Upper lobe of left lung (tissue), 6 donors: Measurements from ENCODE around the gene SNAI1. TPM values are rescaled to one million over a fixed set of nuclear protein-coding genes. Genes with fewer than 3 reads are reported as not detected.
"Not testable (repeated sequence)": the region's sequence is repeated elsewhere in the genome, so short reads cannot be mapped to it uniquely, and the experiment has no call there.

ENCODE experiments used
- ATAC-seq, 2 donors: fragments of 200-7000 bp; cut with Tn5 transposase; one replicate each; pipeline ENCODE4 v1.9.1; 2022; ENCODE audit warnings: mild to moderate bottlenecking in 2 of 2, moderate library complexity in 2 of 2; ENCODE audit not compliant: low FRiP score in 2 of 2
- DNase-seq, 2 donors: peaks; one replicate each; pipeline ENCODE4 v3.0.0-alpha.2; 2019 to 2020
- H3K27ac ChIP-seq, 4 donors: fragments of 200-600 bp; sonication (generic); one replicate each; pipeline ENCODE4 v1.5.1; 2016 to 2019
- H3K27me3 ChIP-seq, 4 donors: fragments of 200-600 bp; sonication (generic); one replicate each; pipeline ENCODE4 v1.5.1; 2017 to 2019
- H3K36me3 ChIP-seq, 4 donors: fragments of 200-600 bp; sonication (generic); one replicate each; pipeline ENCODE4 v1.5.1; 2016 to 2019
- H3K4me1 ChIP-seq, 4 donors: fragments of 200-600 bp; sonication (generic); one replicate each; pipeline ENCODE4 v1.5.1; 2018 to 2019
- H3K4me3 ChIP-seq, 4 donors: fragments of 200-600 bp; sonication (generic); one replicate each; pipeline ENCODE4 v1.5.1; 2017 to 2019; ENCODE audit warnings: mild to moderate bottlenecking in 2 of 4, moderate library complexity in 1 of 4
- H3K9me3 ChIP-seq, 4 donors: fragments of 200-600 bp; sonication (generic); one replicate each; pipeline ENCODE4 v1.5.1; 2018 to 2019
- EP300 ChIP-seq, 4 donors: sonication (generic); formaldehyde crosslinking; IDR thresholded peaks; one replicate each; pipeline ENCODE4 v1.5.1; 2017; ENCODE audit warnings: antibody characterized with exemption in 4 of 4, control low read depth in 2 of 4
- POLR2A ChIP-seq, 4 donors: fragments of 450-650 bp; IDR thresholded peaks; one replicate each; pipeline ENCODE4 v1.5.1; 2016 to 2017; ENCODE audit warnings: antibody characterized with exemption in 4 of 4, mild to moderate bottlenecking in 2 of 4
- POLR2AphosphoS5 ChIP-seq, 2 donors: sonication (generic); formaldehyde crosslinking; IDR thresholded peaks; one replicate each; pipeline ENCODE4 v1.5.1; 2017; ENCODE audit warnings: antibody characterized with exemption in 2 of 2
- WGBS, 2 donors: methylation state at CpG; one replicate each; pipeline ENCODE4 v1.1.5; 2017 to 2018; 5-methylcytosine and 5-hydroxymethylcytosine counted together
- total RNA-seq, 6 donors: library from RNA; depleted of rRNA in 4 of 6; stranded (reverse); fragments of >200 nt in 4 of 6; gene quantifications; one replicate each; pipeline versions ENCODE4 v1.1.0 to v1.2.1, GENCODE V29; 2016 to 2021
- TF ChIP-seq, protein P1 (sequence below), 6 experiments: fragments of 450-650 bp in 4 of 6; fragments of 200-600 bp in 2 of 6; sonication (generic) in 2 of 6; IDR thresholded peaks; one replicate each; pipeline ENCODE4 v1.5.1; 2016 to 2019; ENCODE audit warnings: antibody characterized with exemption in 6 of 6
- donor health status: DM: no; HTN: no; CAD: no; lungs with moderate emphysema.
- donor health status: DM: no; HTN: yes; CAD: no; lungs with severe emphysema.

Gene SNAI1
- total RNA-seq, 6 donors from 2014 or later, result 3.9 to 11.0 (median 5.1) TPM

DNA sequence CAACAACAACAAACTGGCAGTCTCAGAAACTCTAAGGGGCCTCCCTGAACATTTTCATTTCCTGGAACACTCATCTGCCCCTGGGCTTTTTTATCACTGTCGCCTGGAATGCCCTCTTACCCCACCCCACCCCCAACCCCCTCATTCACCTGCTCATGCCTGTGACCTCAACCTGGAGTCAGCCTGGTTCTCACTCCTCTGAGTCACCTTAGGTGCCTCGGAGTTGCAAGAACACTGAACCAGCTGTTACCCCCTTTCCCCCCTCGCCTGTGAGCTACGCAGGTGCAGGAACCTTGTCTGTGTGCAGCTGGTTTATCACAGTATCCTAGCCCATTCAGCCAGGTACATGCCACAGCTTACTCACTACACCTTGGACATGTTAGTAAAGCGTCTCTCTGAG, 12.8 kb upstream of the SNAI1 start:
- Histone ChIP-seq H3K27ac (peak overlapping the region in 2 of 4 donors; percentile 54 to 69), H3K27me3 (no peaks in the 10 kb centered on the region), H3K36me3 (no peaks in the 10 kb centered on the region), H3K4me3 (no peak overlapping the region), H3K9me3 (no peaks in the 10 kb centered on the region), H3K4me1 (peaks cover 0 to 18% (median 7%) of the 10 kb centered on the region in 4 donors)
- WGBS, 2 donors, result 55 to 56% methylated on average over 5 of the region's 5 CpGs
- TF ChIP-seq EP300 (IDR thresholded peaks at IDR 0.05) (no peak), POLR2A (IDR thresholded peaks at IDR 0.05) (no peak), POLR2AphosphoS5 (IDR thresholded peaks at IDR 0.05) (no peak)
- TF ChIP-seq, protein P1, sequence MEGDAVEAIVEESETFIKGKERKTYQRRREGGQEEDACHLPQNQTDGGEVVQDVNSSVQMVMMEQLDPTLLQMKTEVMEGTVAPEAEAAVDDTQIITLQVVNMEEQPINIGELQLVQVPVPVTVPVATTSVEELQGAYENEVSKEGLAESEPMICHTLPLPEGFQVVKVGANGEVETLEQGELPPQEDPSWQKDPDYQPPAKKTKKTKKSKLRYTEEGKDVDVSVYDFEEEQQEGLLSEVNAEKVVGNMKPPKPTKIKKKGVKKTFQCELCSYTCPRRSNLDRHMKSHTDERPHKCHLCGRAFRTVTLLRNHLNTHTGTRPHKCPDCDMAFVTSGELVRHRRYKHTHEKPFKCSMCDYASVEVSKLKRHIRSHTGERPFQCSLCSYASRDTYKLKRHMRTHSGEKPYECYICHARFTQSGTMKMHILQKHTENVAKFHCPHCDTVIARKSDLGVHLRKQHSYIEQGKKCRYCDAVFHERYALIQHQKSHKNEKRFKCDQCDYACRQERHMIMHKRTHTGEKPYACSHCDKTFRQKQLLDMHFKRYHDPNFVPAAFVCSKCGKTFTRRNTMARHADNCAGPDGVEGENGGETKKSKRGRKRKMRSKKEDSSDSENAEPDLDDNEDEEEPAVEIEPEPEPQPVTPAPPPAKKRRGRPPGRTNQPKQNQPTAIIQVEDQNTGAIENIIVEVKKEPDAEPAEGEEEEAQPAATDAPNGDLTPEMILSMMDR (IDR thresholded peaks at IDR 0.05), result no peak
- ATAC-seq (no peak), DNase-seq (no peak)

DNA sequence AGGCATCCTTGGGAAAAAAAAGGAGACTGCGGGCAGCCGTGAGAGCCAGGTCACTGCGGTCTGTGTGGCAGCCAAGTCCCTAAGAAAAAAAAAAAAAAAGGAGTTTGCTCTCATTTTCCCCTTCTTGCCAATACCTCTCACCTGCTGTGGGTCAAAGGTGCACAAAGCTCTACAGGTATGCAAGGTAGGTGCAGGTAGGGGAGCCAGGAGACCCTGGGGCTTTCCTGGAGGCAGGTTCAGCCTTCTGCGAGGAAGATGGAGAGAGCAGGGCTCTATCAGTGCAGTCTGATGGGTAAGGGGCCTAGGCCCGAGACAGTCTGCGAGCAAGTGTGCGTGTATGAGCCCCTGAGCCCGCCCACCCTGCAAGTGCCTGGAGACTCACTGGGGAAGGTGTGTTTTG, 12.3 kb upstream of the SNAI1 start:
- no peaks in the 10 kb centered on the region for H3K9me3 ChIP-seq
- peaks cover 0 to 16% (median 7%) of the 10 kb centered on the region in 4 donors for H3K4me1 ChIP-seq
- H3K36me3 ChIP-seq, result no peaks in the 10 kb centered on the region
- WGBS, 2 donors, result 89 to 91% methylated on average over 8 of the region's 8 CpGs
- ATAC-seq (no peak), DNase-seq (no peak)
- H3K27me3 ChIP-seq, result no peaks in the 10 kb centered on the region
- no peak overlapping the region for H3K4me3 ChIP-seq
- no peak for TF ChIP-seq POLR2A (IDR thresholded peaks at IDR 0.05)
- no peak for TF ChIP-seq EP300 (IDR thresholded peaks at IDR 0.05)
- TF ChIP-seq, protein P1 (IDR thresholded peaks at IDR 0.05), result no peak
- TF ChIP-seq POLR2AphosphoS5 (IDR thresholded peaks at IDR 0.05), result no peak
- H3K27ac ChIP-seq, result no peak overlapping the region

DNA sequence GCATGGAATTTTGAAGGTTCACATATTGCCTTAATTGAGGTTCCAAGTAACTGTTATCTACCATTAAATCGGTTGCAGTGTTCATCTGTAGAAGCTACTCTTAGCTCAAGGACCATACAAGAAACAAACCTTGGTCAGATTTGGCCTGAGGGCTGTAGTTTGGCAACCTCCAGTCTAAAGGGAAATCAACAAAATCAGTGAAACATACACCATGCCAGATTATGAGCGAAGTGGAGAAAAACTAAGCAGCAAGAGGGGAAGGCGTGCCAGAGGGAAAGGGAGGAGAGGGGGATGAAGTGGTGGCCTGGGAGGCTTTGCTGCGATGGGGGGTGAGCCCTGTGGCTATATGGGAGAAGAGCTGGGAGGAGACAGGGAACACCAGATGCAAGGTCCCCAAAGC, 8.8 kb upstream of the SNAI1 start:
- Histone ChIP-seq H3K4me1 (peaks cover 2 to 12% (median 10%) of the 10 kb centered on the region in 4 donors), H3K27me3 (no peaks in the 10 kb centered on the region), H3K27ac (no peak overlapping the region), H3K4me3 (no peak overlapping the region), H3K9me3 (no peaks in the 10 kb centered on the region), H3K36me3 (no peaks in the 10 kb centered on the region)
- TF ChIP-seq, protein P1 (IDR thresholded peaks at IDR 0.05), result no peak
- TF ChIP-seq POLR2AphosphoS5 (IDR thresholded peaks at IDR 0.05) (no peak), POLR2A (IDR thresholded peaks at IDR 0.05) (no peak), EP300 (IDR thresholded peaks at IDR 0.05) (no peak)
- WGBS, 2 donors, result 68 to 81% methylated on average over 4 of the region's 4 CpGs
- DNase-seq, result no peak
- no peak for ATAC-seq

DNA sequence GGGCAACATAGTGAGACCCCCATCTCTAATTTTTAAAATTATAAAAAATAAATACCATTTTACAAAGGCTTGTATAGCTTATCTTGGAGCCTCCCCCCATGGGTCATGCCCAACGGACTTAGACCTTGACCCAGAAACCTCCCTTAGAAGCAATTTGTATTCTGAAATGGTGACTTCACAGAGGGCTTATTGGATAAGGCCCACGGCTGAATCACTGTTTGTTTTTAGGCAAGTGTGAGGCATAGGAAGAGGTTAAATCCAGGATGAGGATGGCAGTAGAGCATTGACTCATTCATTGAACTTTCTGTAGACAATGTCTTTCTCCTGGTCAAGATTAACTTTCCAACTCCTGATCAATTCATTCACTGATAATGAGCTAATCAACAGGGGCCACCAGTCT, 6.2 kb upstream of the SNAI1 start:
- Histone ChIP-seq H3K36me3 (no peaks in the 10 kb centered on the region), H3K27me3 (no peaks in the 10 kb centered on the region), H3K4me3 (no peak overlapping the region), H3K27ac (no peak overlapping the region), H3K4me1 (peaks cover 5 to 10% (median 7%) of the 10 kb centered on the region in 4 donors), H3K9me3 (no peaks in the 10 kb centered on the region)
- no peak for DNase-seq
- TF ChIP-seq, protein P1 (IDR thresholded peaks at IDR 0.05), result no peak
- TF ChIP-seq POLR2A (IDR thresholded peaks at IDR 0.05), result no peak
- TF ChIP-seq EP300 (IDR thresholded peaks at IDR 0.05), result no peak
- no peak for TF ChIP-seq POLR2AphosphoS5 (IDR thresholded peaks at IDR 0.05)
- 61 to 65% methylated on average over 2 of the region's 2 CpGs for WGBS, 2 donors
- no peak for ATAC-seq

DNA sequence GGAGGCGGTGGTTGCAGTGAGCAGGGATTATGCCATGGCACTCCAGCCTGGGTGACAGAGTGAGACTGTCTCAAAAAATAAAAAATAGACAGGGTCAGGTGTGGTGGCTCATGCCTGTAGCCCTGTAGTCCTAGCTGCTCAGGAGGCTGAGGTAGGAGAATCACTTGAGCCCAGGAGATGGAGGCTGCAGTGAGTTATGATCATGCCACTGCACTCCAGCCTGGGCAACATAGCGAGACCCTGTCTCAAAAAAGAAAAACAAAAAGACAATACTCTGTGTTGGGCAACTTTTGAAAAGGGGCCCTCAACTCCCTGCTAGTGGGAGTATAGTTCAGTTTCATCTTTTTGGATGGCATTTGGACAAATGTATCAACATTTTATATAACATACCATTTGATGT, 5.0 kb upstream of the SNAI1 start:
- not testable (repeated sequence) for H3K4me3 ChIP-seq, H3K27me3 ChIP-seq, H3K9me3 ChIP-seq, ATAC-seq, H3K27ac ChIP-seq, DNase-seq, H3K36me3 ChIP-seq
- 50 to 98% methylated on average over 2 of the region's 2 CpGs for WGBS, 2 donors
- peaks cover 14 to 21% (median 18%) of the 10 kb centered on the region in 4 donors for H3K4me1 ChIP-seq
